IMR-90 (cell line): ENCODE results near the gene TBCEL. TPM values are rescaled to one million over a fixed set of nuclear protein-coding genes. Genes with fewer than 3 reads are reported as not detected.

ENCODE experiments used
- ATAC-seq: fragments of 200-7000 bp; cut with Tn5 transposase; 2 replicates; pipeline ENCODE4 v1.9.1; 2020; ENCODE audit warnings: low read depth, mild to moderate bottlenecking, moderate library complexity
- BruUV-seq: library from RNA; stranded (reverse); fragments of 400-500 nt; replicated peaks from 2 replicates; lab custom pipeline; 2021; lab: Mats Ljungman, UMichigan
- CTCF ChIA-PET: fragments of 300-600 bp; formaldehyde crosslinking; extraction: SDS; loops from one replicate; lab custom pipeline; 2021; ENCODE audit warnings: antibody characterized with exemption; lab: Yijun Ruan, JAX
- POLR2A ChIA-PET: fragments of 300-600 bp; sonication (Branson Sonifier 250); formaldehyde crosslinking; loops from one replicate; lab custom pipeline; 2022; ENCODE audit warnings: antibody characterized with exemption; ENCODE audit not compliant: unreplicated experiment; lab: Charles Lee
- DNase-seq: peaks from one replicate; pipeline ENCODE4 v3.0.0; 2013
- H2AFZ ChIP-seq: replicated peaks from 2 replicates; pipeline ENCODE3; 2013; ENCODE audit warnings: low read length, mild to moderate bottlenecking; ENCODE audit not compliant: poor library complexity
- H2AK5ac ChIP-seq: 2 replicates; pipeline ENCODE4 v1.6.1; 2013; ENCODE audit warnings: low read depth, low read length, inconsistent platforms
- H2AK9ac ChIP-seq: replicated peaks from 2 replicates; pipeline ENCODE3; 2013; ENCODE audit warnings: mild to moderate bottlenecking, low read depth, low read length, moderate library complexity; ENCODE audit not compliant: poor library complexity
- H2BK120ac ChIP-seq: 2 replicates; pipeline ENCODE4 v1.6.1; 2013; ENCODE audit warnings: low read depth, low read length, inconsistent platforms
- H2BK15ac ChIP-seq: 3 replicates; pipeline ENCODE4 v1.6.1; 2013; ENCODE audit warnings: low read depth, low read length, inconsistent platforms
- H2BK20ac ChIP-seq: 2 replicates; pipeline ENCODE4 v1.6.1; 2013; ENCODE audit warnings: low read depth, mild to moderate bottlenecking, inconsistent platforms, low read length, moderate library complexity
- H2BK5ac ChIP-seq: 2 replicates; pipeline ENCODE4 v1.6.1; 2013; ENCODE audit warnings: mild to moderate bottlenecking, low read depth, low read length, inconsistent platforms; ENCODE audit not compliant: poor library complexity, severe bottlenecking
- H3K14ac ChIP-seq: replicated peaks from 2 replicates; pipeline ENCODE4 v1.6.1; 2013; ENCODE audit warnings: low read depth, low read length, inconsistent platforms
- H3K18ac ChIP-seq: 2 replicates; pipeline ENCODE4 v1.6.1; 2013; ENCODE audit warnings: low read depth, low read length, control low read depth
- H3K23ac ChIP-seq: 2 replicates; pipeline ENCODE4 v1.6.1; 2013; ENCODE audit warnings: low read depth, low read length, inconsistent platforms
- H3K27ac ChIP-seq: 2 replicates; pipeline ENCODE4 v1.5.1; 2013; ENCODE audit warnings: mild to moderate bottlenecking, control low read depth, low read length; ENCODE audit not compliant: insufficient read depth
- H3K27me3 ChIP-seq: 2 replicates; pipeline ENCODE4 v1.6.1; 2013; ENCODE audit warnings: low read length; ENCODE audit not compliant: control insufficient read depth, insufficient read depth
- H3K36me3 ChIP-seq: 2 replicates; pipeline ENCODE4 v1.6.1; 2013; ENCODE audit warnings: low read length, mixed read lengths; ENCODE audit not compliant: control insufficient read depth, insufficient read depth
- H3K4ac ChIP-seq: 2 replicates; pipeline ENCODE4 v1.6.1; 2013; ENCODE audit warnings: low read depth, low read length, inconsistent platforms
- H3K4me1 ChIP-seq: 2 replicates; pipeline ENCODE4 v1.6.1; 2013; ENCODE audit warnings: low read length, mixed read lengths; ENCODE audit not compliant: control insufficient read depth, insufficient read depth
- H3K4me2 ChIP-seq: 2 replicates; pipeline ENCODE4 v1.6.1; 2013; ENCODE audit warnings: low read depth, mild to moderate bottlenecking, control low read depth, low read length, moderate library complexity
- H3K4me3 ChIP-seq: 2 replicates; pipeline ENCODE4 v1.5.1; 2013; ENCODE audit warnings: low read depth, mild to moderate bottlenecking, control low read depth, low read length, moderate library complexity; ENCODE audit not compliant: insufficient read depth
- H3K56ac ChIP-seq: 2 replicates; pipeline ENCODE4 v1.6.1; 2013; ENCODE audit warnings: low read length, inconsistent platforms; ENCODE audit not compliant: insufficient read depth; ENCODE audit errors: extremely low read depth
- H3K79me1 ChIP-seq, 2 experiments: 2 replicates each; pipeline ENCODE4 v1.6.1; 2013; ENCODE audit warnings: low read length in 2 of 2, inconsistent platforms in 1 of 2, low read depth in 1 of 2
- H3K9ac ChIP-seq: 2 replicates; pipeline ENCODE4 v1.6.1; 2013; ENCODE audit warnings: low read depth, low read length, control low read depth
- H3K9me1 ChIP-seq: 2 replicates; pipeline ENCODE4 v1.6.1; 2013; ENCODE audit warnings: low read length, inconsistent platforms; ENCODE audit not compliant: insufficient read depth
- H3K9me3 ChIP-seq: 2 replicates; pipeline ENCODE4 v1.6.1; 2013; ENCODE audit warnings: low read length; ENCODE audit not compliant: control insufficient read depth, insufficient read depth
- H4K20me1 ChIP-seq: 2 replicates; pipeline ENCODE4 v1.6.1; 2013; ENCODE audit warnings: low read length, inconsistent platforms; ENCODE audit not compliant: insufficient read depth
- H4K5ac ChIP-seq: 2 replicates; pipeline ENCODE4 v1.6.1; 2013; ENCODE audit warnings: mild to moderate bottlenecking, low read depth, low read length, control low read depth
- H4K8ac ChIP-seq, 2 experiments: 2 replicates each; pipeline ENCODE4 v1.6.1; 2013; ENCODE audit warnings: low read depth in 2 of 2, low read length in 2 of 2, control low read depth in 1 of 2, inconsistent platforms in 1 of 2
- H4K91ac ChIP-seq: 2 replicates; pipeline ENCODE4 v1.6.1; 2013; ENCODE audit warnings: low read depth, low read length, inconsistent platforms; ENCODE audit not compliant: insufficient read depth
- CTCF ChIP-seq: conservative IDR thresholded peaks from 2 replicates; pipeline ENCODE4 v1.5.1; 2012; ENCODE audit warnings: mild to moderate bottlenecking, low read depth, low read length, improper control_type of control experiment
- MXI1 ChIP-seq: IDR thresholded peaks from 2 replicates; pipeline ENCODE4 v1.6.1; 2012; ENCODE audit warnings: low read depth, mild to moderate bottlenecking, low read length, moderate library complexity, borderline replicate concordance
- WGBS, 2 experiments: methylation state at CpG; one replicate each; pipeline versions ENCODE4 v1.1.5 to v1.1.7; 2013; ENCODE audit warnings: missing lambda C conversion rate in 2 of 2; ENCODE audit not compliant: insufficient read length in 1 of 2; ENCODE audit errors: extremely low coverage in 2 of 2; 5-methylcytosine and 5-hydroxymethylcytosine counted together
- dilution Hi-C: fragments of 300-500 bp; cut with HindIII; formaldehyde crosslinking; loops from one replicate; pipeline ENCODE4 v1.14.3; 2018; ENCODE audit warnings: low sequenced_read_pairs; ENCODE audit not compliant: unreplicated experiment
- in situ Hi-C: fragments of 300-500 bp; cut with MboI; formaldehyde crosslinking; loops from 3 replicates; pipeline ENCODE4 v1.14.3; 2019; ENCODE audit warnings: low sequenced_read_pairs, inconsistent platforms, mixed read lengths
- intact Hi-C: fragments of 100-400 bp; cut with micrococcal nuclease; formaldehyde crosslinking; loops from 2 replicates; pipeline ENCODE4 v1.10.0; 2022
- polyA plus RNA-seq, 3 experiments: library from polyadenylated mRNA; depleted of rRNA; stranded (reverse); fragments of >200 nt; gene quantifications; 2 replicates each; pipeline ENCODE4 v1.2.3, GENCODE V29; 2012; ENCODE audit warnings: low replicate concordance in 1 of 3
- total RNA-seq: library from RNA; depleted of rRNA; stranded (reverse); fragments of >200 nt; gene quantifications from 2 replicates; pipeline ENCODE4 v1.2.3, GENCODE V29; 2012

Gene TBCEL
- total and polyA plus RNA-seq, 2 of the 4 experiments (the other 2 are of a cell fraction): 7.1 to 21.0 TPM

DNA sequence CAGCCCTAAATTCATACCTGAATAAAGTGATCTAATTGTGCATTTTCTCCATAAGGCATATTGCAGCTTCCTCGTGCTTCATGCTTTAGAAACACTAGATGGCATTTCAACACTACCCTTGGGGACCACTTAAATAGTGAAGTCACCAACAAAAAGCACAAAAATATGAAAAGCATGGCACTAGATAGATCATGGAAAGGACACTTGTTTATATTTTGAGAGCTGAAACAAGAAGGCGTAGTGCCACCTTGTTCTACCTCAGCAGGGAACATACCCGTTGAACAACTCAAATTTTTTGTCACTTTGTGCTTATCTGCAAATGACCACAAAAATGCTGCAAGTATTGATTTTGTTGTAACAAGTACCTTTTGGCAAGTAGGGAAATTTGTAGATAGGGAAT is 8.6 kb downstream of the TBCEL start:
- no peaks in the 10 kb centered on the region for H3K9me1 ChIP-seq
- no TSS peak for BruUV-seq
- no peak overlapping the region for H3K14ac ChIP-seq
- no peaks in the 10 kb centered on the region for H3K9me3 ChIP-seq
- intact Hi-C loops (no loop called here), in situ Hi-C loops (no loop called here), dilution Hi-C loops (no loop called here)
- no peak overlapping the region for H4K5ac ChIP-seq
- no peak overlapping the region for H3K4me2 ChIP-seq
- H2BK120ac ChIP-seq: no peak overlapping the region
- H3K36me3 ChIP-seq: no peaks in the 10 kb centered on the region
- no peak overlapping the region for H2BK5ac ChIP-seq
- peaks cover 18% of the 10 kb centered on the region; the same call in 1 of the 2 replicates for H4K20me1 ChIP-seq
- no peak overlapping the region for H2AK5ac ChIP-seq
- no peak overlapping the region for H2BK15ac ChIP-seq
- H3K4me3 ChIP-seq: no peak overlapping the region
- no CpG with 5 or more reads among the region's 3 CpGs for whole genome bisulfite sequencing, 2 experiments
- peaks cover 28 to 49% of the 10 kb centered on the region in 2 experiments for H3K79me1 ChIP-seq
- H3K9ac ChIP-seq: no peak overlapping the region
- no peaks in the 10 kb centered on the region for H3K4me1 ChIP-seq
- H2BK20ac ChIP-seq: no peak overlapping the region
- TF ChIP-seq CTCF (0 out of 2 replicates have a peak, but pooled peaks have one; percentile 1), MXI1 (no peak)
- H2AK9ac ChIP-seq: no peak overlapping the region
- no peak overlapping the region for H3K27ac ChIP-seq
- ChIA-PET CTCF (no interaction called here), POLR2A (no interaction called here)
- no peak overlapping the region for H3K56ac ChIP-seq
- no peak overlapping the region for H3K4ac ChIP-seq
- H3K23ac ChIP-seq: no peak overlapping the region
- ATAC-seq: no peak
- DNase-seq: no peak
- H3K18ac ChIP-seq: no peak overlapping the region
- no peak overlapping the region for H4K91ac ChIP-seq
- H2AFZ ChIP-seq: no peak overlapping the region
- H3K27me3 ChIP-seq: no peaks in the 10 kb centered on the region
- H4K8ac ChIP-seq: no peak overlapping the region
